ENCODE data around the gene EID1. TPM values are rescaled to one million over a fixed set of nuclear protein-coding genes. Genes with fewer than 3 reads are reported as not detected.

EID1 gene
- total RNA-seq, 1 donor from 2014 or later, result 196 TPM

- no peak for DNase-seq (ENCODE audit: low read depth)
- H3K4me3 ChIP-seq (ENCODE audit: low read depth, low read length), result no peak overlapping the region
- TF ChIP-seq CTCF (conservative IDR thresholded peaks at IDR 0.05; ENCODE audit: low read depth, low read length), result no peak
Measured at GRCh38 chr15:48880070-48880634, 2.2 kb downstream of the EID1 start.

- DNase-seq (ENCODE audit: low read depth), result no peak
- TF ChIP-seq CTCF (conservative IDR thresholded peaks at IDR 0.05; ENCODE audit: low read depth, low read length), result no peak
- H3K4me3 ChIP-seq (ENCODE audit: low read depth, low read length), result no peak overlapping the region
Measured at GRCh38 chr15:48883699-48884098, 5.8 kb downstream of the EID1 start.

- TF ChIP-seq CTCF (conservative IDR thresholded peaks at IDR 0.05; ENCODE audit: low read depth, low read length), result no peak
- H3K4me3 ChIP-seq (ENCODE audit: low read depth, low read length), result no peak overlapping the region
- DNase-seq (ENCODE audit: low read depth), result no peak
Measured at GRCh38 chr15:48887144-48887543, 9.2 kb downstream of the EID1 start.

- H3K4me3 ChIP-seq (ENCODE audit: low read depth, low read length), result no peak overlapping the region
- no peak for TF ChIP-seq CTCF (conservative IDR thresholded peaks at IDR 0.05; ENCODE audit: low read depth, low read length)
- DNase-seq (ENCODE audit: low read depth), result no peak
Measured at GRCh38 chr15:48888191-48888590, 10.3 kb downstream of the EID1 start.

GRCh38 chr15:48888836-48889235 is 10.9 kb downstream of the EID1 start:
- no peak for DNase-seq (ENCODE audit: low read depth)
- TF ChIP-seq CTCF (conservative IDR thresholded peaks at IDR 0.05; ENCODE audit: low read depth, low read length), result no peak
- H3K4me3 ChIP-seq (ENCODE audit: low read depth, low read length), result no peak overlapping the region

GRCh38 chr15:48889925-48890324 is 12.0 kb downstream of the EID1 start:
- TF ChIP-seq CTCF (conservative IDR thresholded peaks at IDR 0.05; ENCODE audit: low read depth, low read length), result no peak
- no peak overlapping the region for H3K4me3 ChIP-seq (ENCODE audit: low read depth, low read length)
- DNase-seq (ENCODE audit: low read depth), result no peak

GRCh38 chr15:48890375-48890972 is 12.5 kb downstream of the EID1 start:
- DNase-seq (ENCODE audit: low read depth), result no peak
- TF ChIP-seq CTCF (conservative IDR thresholded peaks at IDR 0.05; ENCODE audit: low read depth, low read length), result no peak

More at GRCh38 chr15:48890375-48890972, 12.5 kb downstream of the EID1 start:
- no peak overlapping the region for H3K4me3 ChIP-seq (ENCODE audit: low read depth, low read length)

All from epithelial cell of proximal tubule (primary cell).